Measurements from ENCODE around the gene NCOA7. TPM values are rescaled to one million over a fixed set of nuclear protein-coding genes. Genes with fewer than 3 reads are reported as not detected.

The NCOA7 gene
- total RNA-seq, 2 experiments from 2014 or later: 34.6 to 35.7 TPM

- no peaks in the 10 kb centered on the region for H3K4me1 ChIP-seq (ENCODE audit: insufficient read depth, low read length)
- no peak overlapping the region for H3K27ac ChIP-seq (ENCODE audit: low read depth in 1 of 2, low read length in 2 of 2)
- peaks cover 4 to 23% of the 10 kb centered on the region in 2 experiments for H3K27me3 ChIP-seq (ENCODE audit: control insufficient read depth in 1 of 2, insufficient read depth in 2 of 2, low read length in 2 of 2)
- H3K4me1 Mint-ChIP-seq (ENCODE audit: low read depth): no peaks in the 10 kb centered on the region
- no peaks in the 10 kb centered on the region for H3K36me3 Mint-ChIP-seq (ENCODE audit: low read depth)
- ChIA-PET CTCF (interaction anchor here (1.2 kb wide), 2 partner anchors 11 to 192 kb away, joined by 3 to 5 read pairs; partner anchors contain the start of gene HINT3), POLR2A (interaction anchor here (0.7 kb wide), 1 partner anchor 27 kb away, joined by 3 read pairs; the partner anchor contains the start of gene NCOA7)
- no peak overlapping the region for H3K4me3 Mint-ChIP-seq
- TF ChIP-seq CTCF (IDR thresholded peaks at IDR 0.05): no peak
- ATAC-seq (ENCODE audit: poor library complexity): no peak
- H3K27ac Mint-ChIP-seq: no peak overlapping the region
- H3K27me3 Mint-ChIP-seq: peaks cover 69% of the 10 kb centered on the region
- intact Hi-C loops (cut with DNase I, micrococcal nuclease): no loop called here
- no peaks in the 10 kb centered on the region for H3K36me3 ChIP-seq (ENCODE audit: insufficient read depth, low read length)
- peaks cover 0 to 3% of the 10 kb centered on the region in 2 experiments for H3K9me3 ChIP-seq (ENCODE audit: control insufficient read depth in 1 of 2, insufficient read depth in 1 of 2, low read length in 2 of 2)
- no peaks in the 10 kb centered on the region for H3K9me3 Mint-ChIP-seq
- DNase-seq: no peak
- no peak overlapping the region for H3K4me3 ChIP-seq (ENCODE audit: low read length)
Observed at GRCh38 chr6:125764121-125764671, 26.6 kb upstream of the NCOA7 start.

- Mint-ChIP-seq H3K9me3 (no peaks in the 10 kb centered on the region), H3K27me3 (peaks cover 61% of the 10 kb centered on the region), H3K36me3 (ENCODE audit: low read depth) (no peaks in the 10 kb centered on the region), H3K4me3 (no peak overlapping the region), H3K27ac (no peak overlapping the region), H3K4me1 (ENCODE audit: low read depth) (no peaks in the 10 kb centered on the region)
- DNase-seq (no peak), ATAC-seq (ENCODE audit: poor library complexity) (no peak)
- H3K4me1 ChIP-seq (ENCODE audit: insufficient read depth, low read length): no peaks in the 10 kb centered on the region
- POLR2A ChIA-PET: interaction anchor here (0.6 kb wide), 1 partner anchor 210 kb away, joined by 4 read pairs; no protein-coding TSS in a partner anchor
- H3K9me3 ChIP-seq (ENCODE audit: control insufficient read depth in 1 of 2, insufficient read depth in 1 of 2, low read length in 2 of 2): no peaks in the 10 kb centered on the region
- H3K27ac ChIP-seq (ENCODE audit: low read depth in 1 of 2, low read length in 2 of 2): no peak overlapping the region
- peaks cover 4 to 14% of the 10 kb centered on the region in 2 experiments for H3K27me3 ChIP-seq (ENCODE audit: control insufficient read depth in 1 of 2, insufficient read depth in 2 of 2, low read length in 2 of 2)
- H3K36me3 ChIP-seq (ENCODE audit: insufficient read depth, low read length): no peaks in the 10 kb centered on the region
- H3K4me3 ChIP-seq (ENCODE audit: low read length): no peak overlapping the region
- CTCF ChIA-PET: interaction anchor here (0.6 to 1.8 kb wide), 2 partner anchors 11 to 454 kb away, joined by 4 read pairs; no protein-coding TSS in a partner anchor
- intact Hi-C loops (cut with DNase I, micrococcal nuclease): no loop called here
- no peak for TF ChIP-seq CTCF (IDR thresholded peaks at IDR 0.05)
Observed at GRCh38 chr6:125765944-125766343, 24.8 kb upstream of the NCOA7 start.

- ChIA-PET CTCF (interaction anchor here (0.6 to 1.8 kb wide), 3 partner anchors 15 to 1439 kb away, joined by 3 to 4 read pairs (median 3); no protein-coding TSS in a partner anchor), POLR2A (interaction anchor here (2.5 kb wide), 1 partner anchor 14 kb away, joined by 8 read pairs; no protein-coding TSS in a partner anchor)
- Histone ChIP-seq H3K27ac (ENCODE audit: low read depth in 1 of 2, low read length in 2 of 2) (no peak overlapping the region), H3K27me3 (ENCODE audit: control insufficient read depth in 1 of 2, insufficient read depth in 2 of 2, low read length in 2 of 2) (peaks cover 4 to 14% of the 10 kb centered on the region in 2 experiments), H3K9me3 (ENCODE audit: control insufficient read depth in 1 of 2, insufficient read depth in 1 of 2, low read length in 2 of 2) (no peaks in the 10 kb centered on the region), H3K36me3 (ENCODE audit: insufficient read depth, low read length) (no peaks in the 10 kb centered on the region), H3K4me1 (ENCODE audit: insufficient read depth, low read length) (no peaks in the 10 kb centered on the region), H3K4me3 (ENCODE audit: low read length) (no peak overlapping the region)
- Mint-ChIP-seq H3K9me3 (no peaks in the 10 kb centered on the region), H3K27me3 (peaks cover 56% of the 10 kb centered on the region), H3K4me1 (ENCODE audit: low read depth) (no peaks in the 10 kb centered on the region), H3K36me3 (ENCODE audit: low read depth) (no peaks in the 10 kb centered on the region), H3K27ac (no peak overlapping the region), H3K4me3 (no peak overlapping the region)
- ATAC-seq (ENCODE audit: poor library complexity): no peak
- TF ChIP-seq CTCF (IDR thresholded peaks at IDR 0.05): no peak
- intact Hi-C loops (cut with DNase I, micrococcal nuclease): no loop called here
- DNase-seq: no peak
Observed at GRCh38 chr6:125766641-125767040, 24.1 kb upstream of the NCOA7 start.

Data from CD4-positive, alpha-beta T cell (primary cell).